Loucy (cell line): ENCODE results near the gene KIAA1549.

Experiments used
- H2AFZ ChIP-seq: fragments of 200-600 bp; sonication (generic); 2 replicates; pipeline ENCODE4 v1.6.0; 2016; ENCODE audit warnings: antibody characterized with exemption, mild to moderate bottlenecking, low read length, moderate library complexity
- H3F3A ChIP-seq: fragments of 200-600 bp; 2 replicates; pipeline ENCODE4 v1.6.0; 2016; ENCODE audit warnings: antibody characterized with exemption, low read depth, mild to moderate bottlenecking
- H3K27me3 ChIP-seq: fragments of 200-600 bp; sonication (generic); 2 replicates; pipeline ENCODE4 v1.6.1; 2014; ENCODE audit warnings: low read length, mild to moderate bottlenecking; ENCODE audit not compliant: insufficient read depth, poor library complexity, severe bottlenecking
- H3K36me3 ChIP-seq: fragments of 200-600 bp; sonication (generic); 2 replicates; pipeline ENCODE4 v1.6.1; 2016; ENCODE audit warnings: low read length; ENCODE audit not compliant: insufficient read depth
- H3K4me1 ChIP-seq: fragments of 200-600 bp; sonication (generic); 2 replicates; pipeline ENCODE4 v1.5.1; 2014; ENCODE audit warnings: low read length, mild to moderate bottlenecking; ENCODE audit not compliant: insufficient read depth, poor library complexity, severe bottlenecking
- H3K4me2 ChIP-seq: fragments of 200-600 bp; sonication (generic); 2 replicates; pipeline ENCODE4 v1.6.0; 2014; ENCODE audit warnings: antibody characterized with exemption, low read length, low read depth, mild to moderate bottlenecking; ENCODE audit not compliant: poor library complexity, severe bottlenecking
- H3K4me3 ChIP-seq: fragments of 200-600 bp; sonication (generic); 2 replicates; pipeline ENCODE4 v1.5.1; 2014; ENCODE audit warnings: low read length, mild to moderate bottlenecking, mixed read lengths; ENCODE audit not compliant: poor library complexity, severe bottlenecking
- H3K79me2 ChIP-seq: fragments of 200-600 bp; sonication (generic); 2 replicates; pipeline ENCODE4 v1.6.1; 2014; ENCODE audit warnings: low read length; ENCODE audit not compliant: insufficient read depth
- H3K9ac ChIP-seq: fragments of 200-600 bp; sonication (generic); 2 replicates; pipeline ENCODE4 v1.6.0; 2014; ENCODE audit warnings: mild to moderate bottlenecking, low read depth, low read length, moderate library complexity; ENCODE audit not compliant: poor library complexity, severe bottlenecking
- H3K9me2 ChIP-seq: fragments of 200-600 bp; sonication (generic); replicated peaks from 2 replicates; pipeline ENCODE4 v1.6.1; 2016; ENCODE audit warnings: low read depth, low read length, mixed read lengths
- H3K9me3 ChIP-seq: fragments of 200-600 bp; sonication (generic); 2 replicates; pipeline ENCODE4 v1.6.1; 2014; ENCODE audit warnings: mild to moderate bottlenecking, antibody characterized with exemption, low read length, low read depth; ENCODE audit not compliant: insufficient read depth
- H4K20me1 ChIP-seq: fragments of 200-600 bp; sonication (generic); 2 replicates; pipeline ENCODE4 v1.6.0; 2014; ENCODE audit warnings: antibody characterized with exemption, low read length, mild to moderate bottlenecking; ENCODE audit not compliant: insufficient read depth, poor library complexity, severe bottlenecking
- CTCF ChIP-seq: fragments of 200-600 bp; sonication (generic); conservative IDR thresholded peaks from 2 replicates; pipeline ENCODE4 v1.5.1; 2014; ENCODE audit warnings: mild to moderate bottlenecking, antibody characterized with exemption, low read length
- EZH2phosphoT487 ChIP-seq: fragments of 200-600 bp; IDR thresholded peaks from 2 replicates; pipeline ENCODE4 v1.6.1; 2018; ENCODE audit warnings: antibody characterized with exemption, mild to moderate bottlenecking, moderate library complexity, borderline replicate concordance

KIAA1549 gene

GRCh38 chr7:138961159-138961558 is 20.0 kb downstream of the KIAA1549 start:
- TF ChIP-seq EZH2phosphoT487 (no peak), CTCF (no peak)
- no peak overlapping the region for H3K4me3 ChIP-seq
- no peak overlapping the region for H3K4me2 ChIP-seq
- no peaks in the 10 kb centered on the region for H3K27me3 ChIP-seq
- H2AFZ ChIP-seq = no peak overlapping the region
- no peaks in the 10 kb centered on the region for H3K9me3 ChIP-seq
- H4K20me1 ChIP-seq = no peaks in the 10 kb centered on the region
- H3K36me3 ChIP-seq = no peaks in the 10 kb centered on the region
- peaks cover 72% of the 10 kb centered on the region for H3K79me2 ChIP-seq
- H3F3A ChIP-seq = no peaks in the 10 kb centered on the region
- no peak overlapping the region for H3K9ac ChIP-seq
- no peaks in the 10 kb centered on the region for H3K9me2 ChIP-seq
- peaks cover 22% of the 10 kb centered on the region for H3K4me1 ChIP-seq

GRCh38 chr7:138958391-138958956 is 22.7 kb downstream of the KIAA1549 start:
- Histone ChIP-seq H3K4me1 (peaks cover 6% of the 10 kb centered on the region), H3K79me2 (peaks cover 62% of the 10 kb centered on the region; the same call in 1 of the 2 replicates), H2AFZ (no peak overlapping the region), H3K9me3 (no peaks in the 10 kb centered on the region), H3K27me3 (no peaks in the 10 kb centered on the region), H3K4me3 (no peak overlapping the region), H3K9me2 (no peaks in the 10 kb centered on the region), H3K4me2 (no peak overlapping the region), H4K20me1 (no peaks in the 10 kb centered on the region), H3K9ac (no peak overlapping the region), H3F3A (no peaks in the 10 kb centered on the region), H3K36me3 (no peaks in the 10 kb centered on the region)
- TF ChIP-seq CTCF = no peak
- no peak for TF ChIP-seq EZH2phosphoT487

GRCh38 chr7:138957753-138958390 is 23.3 kb downstream of the KIAA1549 start:
- no peak for TF ChIP-seq EZH2phosphoT487
- no peak for TF ChIP-seq CTCF
- H3K9me2 ChIP-seq = no peaks in the 10 kb centered on the region
- no peaks in the 10 kb centered on the region for H4K20me1 ChIP-seq
- H3K4me1 ChIP-seq = no peaks in the 10 kb centered on the region
- no peaks in the 10 kb centered on the region for H3K27me3 ChIP-seq
- H3K4me3 ChIP-seq = no peak overlapping the region
- no peaks in the 10 kb centered on the region for H3K36me3 ChIP-seq
- no peaks in the 10 kb centered on the region for H3F3A ChIP-seq
- H3K79me2 ChIP-seq = peaks cover 56% of the 10 kb centered on the region; the same call in 1 of the 2 replicates
- no peak overlapping the region for H3K4me2 ChIP-seq
- H3K9me3 ChIP-seq = no peaks in the 10 kb centered on the region
- H2AFZ ChIP-seq = no peak overlapping the region
- H3K9ac ChIP-seq = no peak overlapping the region
